GM19328 (cell line): Measurements from ENCODE around the gene C1orf122.

Experiments used
- ATAC-seq: cut with Tn5 transposase; IDR thresholded peaks from one replicate; pipeline ENCODE4 v1.9.1; 2021; ENCODE audit warnings: mild to moderate bottlenecking, moderate library complexity; ENCODE audit not compliant: unreplicated experiment

Gene C1orf122

GRCh38 chr1:37844536-37844935 lies 36.9 kb downstream of the C1orf122 start:
- ATAC-seq: no peak

GRCh38 chr1:37845049-37845646 lies 37.6 kb downstream of the C1orf122 start:
- no peak for ATAC-seq

- ATAC-seq: no peak
These were observed 38.2 kb downstream of the C1orf122 start for GRCh38 chr1:37845786-37846185.

GRCh38 chr1:37846647-37847339 lies 39.2 kb downstream of the C1orf122 start:
- no peak for ATAC-seq

- no peak for ATAC-seq
These were observed 41.9 kb downstream of the C1orf122 start for GRCh38 chr1:37849480-37849879.

- no peak for ATAC-seq
These were observed 42.9 kb downstream of the C1orf122 start for GRCh38 chr1:37850352-37850955.

GRCh38 chr1:37851262-37851661 lies 43.7 kb downstream of the C1orf122 start:
- no peak for ATAC-seq

- ATAC-seq: no peak
These were observed 44.2 kb downstream of the C1orf122 start for GRCh38 chr1:37851782-37852210.

- ATAC-seq: no peak
These were observed 45.6 kb downstream of the C1orf122 start for GRCh38 chr1:37853157-37853556.

GRCh38 chr1:37854406-37854805 lies 46.8 kb downstream of the C1orf122 start:
- ATAC-seq: no peak
